SK-N-SH (cell line): ENCODE data around the gene EAPP.

Source experiments
- CHD2 ChIP-seq: fragments of 150-350 bp; IDR thresholded peaks from 2 replicates; pipeline ENCODE4 v1.6.1; 2018; ENCODE audit warnings: low read length; ENCODE audit not compliant: partially characterized antibody
- CTCF ChIP-seq: fragments of 200-600 bp; sonication (generic); IDR thresholded peaks from 2 replicates; pipeline ENCODE4 v1.6.1; 2017; ENCODE audit warnings: antibody characterized with exemption, mild to moderate bottlenecking, moderate library complexity
- EZH2phosphoT487 ChIP-seq: fragments of 200-600 bp; sonication (generic); IDR thresholded peaks from 2 replicates; pipeline ENCODE4 v1.6.1; 2017; ENCODE audit warnings: low read depth, mixed run types, mild to moderate bottlenecking, antibody characterized with exemption, moderate library complexity, borderline replicate concordance
- GABPA ChIP-seq: IDR thresholded peaks from 2 replicates; pipeline ENCODE4 v1.4.0; 2012; ENCODE audit warnings: low read depth, mild to moderate bottlenecking
- GATA2 ChIP-seq: sonication (generic); formaldehyde crosslinking; IDR thresholded peaks from 2 replicates; pipeline ENCODE4 v1.5.0; 2020; ENCODE audit warnings: mild to moderate bottlenecking, missing genetic modification reagents
- IRF3 ChIP-seq: fragments of 150-350 bp; IDR thresholded peaks from 2 replicates; pipeline ENCODE4 v1.6.1; 2016; ENCODE audit warnings: mild to moderate bottlenecking, low read depth, low read length
- JUND ChIP-seq: IDR thresholded peaks from 2 replicates; pipeline ENCODE4 v1.4.0; 2012
- POLR2AphosphoS5 ChIP-seq: IDR thresholded peaks from 2 replicates; pipeline ENCODE4 v1.6.1; 2012; ENCODE audit warnings: low read depth, low read length
- RAD21 ChIP-seq: IDR thresholded peaks from 2 replicates; pipeline ENCODE4 v1.6.1; 2012; ENCODE audit warnings: mild to moderate bottlenecking, low read length
- REST ChIP-seq: IDR thresholded peaks from 2 replicates; pipeline ENCODE4 v1.6.1; 2012; ENCODE audit warnings: mild to moderate bottlenecking, low read depth, low read length, moderate library complexity
- SMC3 ChIP-seq: IDR thresholded peaks from 2 replicates; pipeline ENCODE4 v1.6.1; 2012; ENCODE audit warnings: low read depth, low read length, improper control_type of control experiment
- TAF1 ChIP-seq: IDR thresholded peaks from 2 replicates; pipeline ENCODE4 v1.6.1; 2012; ENCODE audit warnings: low read depth, mild to moderate bottlenecking, low read length, moderate library complexity, borderline replicate concordance
- TEAD4 ChIP-seq: IDR thresholded peaks from 2 replicates; pipeline ENCODE4 v1.4.0; 2012; ENCODE audit warnings: mild to moderate bottlenecking, borderline replicate concordance; ENCODE audit not compliant: insufficient read depth
- YY1 ChIP-seq: IDR thresholded peaks from 2 replicates; pipeline ENCODE4 v1.4.0; 2012; ENCODE audit warnings: low read depth, mild to moderate bottlenecking

GRCh38 chr14:34472706-34473279 lies 66.7 kb downstream of the EAPP start:
- TF ChIP-seq CTCF (no peak), GABPA (no peak), GATA2 (CRISPR knock-in tag) (no peak), POLR2AphosphoS5 (no peak), TEAD4 (no peak), EZH2phosphoT487 (no peak), CHD2 (no peak), SMC3 (no peak), JUND (no peak), TAF1 (no peak), IRF3 (no peak), YY1 (no peak), REST (no peak), RAD21 (no peak)
